ENCODE data around the gene BORCS5.

DNA sequence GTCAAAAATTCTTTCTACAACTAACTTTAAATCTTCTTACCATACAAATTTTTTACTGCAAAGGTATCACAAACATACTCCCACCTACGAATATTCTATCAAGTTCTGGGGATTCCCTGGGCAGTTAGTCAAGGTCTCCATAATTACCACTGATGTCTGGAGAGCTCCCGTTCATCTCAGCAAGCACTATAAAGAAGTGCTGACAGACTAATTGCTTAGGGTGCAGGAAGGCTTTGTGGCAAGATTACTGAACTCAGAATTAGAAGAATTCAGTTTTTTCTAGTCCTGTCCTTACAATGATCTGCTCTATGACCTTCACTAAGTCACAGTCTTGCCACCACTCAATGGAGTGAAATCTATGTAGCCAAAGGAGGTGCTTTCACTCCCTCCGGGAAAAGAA, 144.2 kb downstream of the BORCS5 start:
- TF ChIP-seq CTCF (IDR thresholded peaks at IDR 0.05), result no peak
- TF ChIP-seq POLR2A (IDR thresholded peaks at IDR 0.05), result no peak
